ENCODE results near the gene GDF7.

Gene GDF7

GRCh38 chr2:20645301-20645701, 21.6 kb upstream of the GDF7 start:
- DNase-seq (ENCODE audit: low read depth), result no peak

GRCh38 chr2:20645761-20646160, 21.2 kb upstream of the GDF7 start:
- DNase-seq (ENCODE audit: low read depth), result no peak

GRCh38 chr2:20646446-20646845, 20.5 kb upstream of the GDF7 start:
- DNase-seq (ENCODE audit: low read depth), result no peak

- no peak for DNase-seq (ENCODE audit: low read depth)
Measured at GRCh38 chr2:20647211-20647610, 19.7 kb upstream of the GDF7 start.

- DNase-seq (ENCODE audit: low read depth), result no peak
Measured at GRCh38 chr2:20647738-20648137, 19.2 kb upstream of the GDF7 start.

GRCh38 chr2:20648206-20648605, 18.7 kb upstream of the GDF7 start:
- DNase-seq (ENCODE audit: low read depth), result no peak

- DNase-seq (ENCODE audit: low read depth), result no peak
Measured at GRCh38 chr2:20648831-20649230, 18.1 kb upstream of the GDF7 start.

- DNase-seq (ENCODE audit: low read depth), result no peak
Measured at GRCh38 chr2:20649576-20649975, 17.4 kb upstream of the GDF7 start.

- DNase-seq (ENCODE audit: low read depth), result no peak
Measured at GRCh38 chr2:20649976-20650375, 17.0 kb upstream of the GDF7 start.

- peak; percentile 29 for DNase-seq (ENCODE audit: low read depth)
Measured at GRCh38 chr2:20650393-20650876, 16.5 kb upstream of the GDF7 start.

- DNase-seq (ENCODE audit: low read depth), result peak; percentile 54
Measured at GRCh38 chr2:20650877-20651730, 15.8 kb upstream of the GDF7 start, which contains the start of gene HS1BP3. HS1BP3 (minus strand) TSS chr2:20651098; CDS start chr2:20651063, 35 bp downstream.

GRCh38 chr2:20651731-20652099, 15.2 kb upstream of the GDF7 start:
- no peak for DNase-seq (ENCODE audit: low read depth)

GRCh38 chr2:20652141-20652540, 14.8 kb upstream of the GDF7 start:
- DNase-seq (ENCODE audit: low read depth), result no peak

- no peak for DNase-seq (ENCODE audit: low read depth)
Measured at GRCh38 chr2:20652673-20653575, 14.0 kb upstream of the GDF7 start.

- DNase-seq (ENCODE audit: low read depth), result no peak
Measured at GRCh38 chr2:20653695-20654534, 13.0 kb upstream of the GDF7 start.

GRCh38 chr2:20654535-20654813, 12.5 kb upstream of the GDF7 start:
- DNase-seq (ENCODE audit: low read depth), result no peak

GRCh38 chr2:20656561-20656960, 10.4 kb upstream of the GDF7 start:
- DNase-seq (ENCODE audit: low read depth), result no peak

- DNase-seq (ENCODE audit: low read depth), result no peak
Measured at GRCh38 chr2:20657522-20658235, 9.3 kb upstream of the GDF7 start.

GRCh38 chr2:20660506-20661420, 6.2 kb upstream of the GDF7 start:
- DNase-seq (ENCODE audit: low read depth), result no peak

Data from fibroblast of the conjunctiva (primary cell).